Mesenchymal stem cell (in vitro differentiated cells and primary cell): ENCODE data around the gene USE1.

Experiments used
- DNase-seq: peaks from one replicate; pipeline ENCODE4 v3.0.0-alpha.2; 2013
- H2AFZ ChIP-seq: one replicate; pipeline ENCODE4 v1.6.1; 2013; ENCODE audit warnings: low read depth, mild to moderate bottlenecking, control low read depth, inconsistent platforms, low read length, moderate library complexity
- H2AK5ac ChIP-seq: 2 replicates; pipeline ENCODE4 v1.6.1; 2013; ENCODE audit warnings: low read length, moderate library complexity, mild to moderate bottlenecking, inconsistent platforms; ENCODE audit not compliant: severe bottlenecking
- H2BK120ac ChIP-seq: one replicate; pipeline ENCODE4 v1.6.1; 2013; ENCODE audit warnings: low read depth, mild to moderate bottlenecking, inconsistent platforms, low read length, moderate library complexity
- H2BK12ac ChIP-seq, 2 experiments: one replicate each; pipeline ENCODE4 v1.6.1; 2013; ENCODE audit warnings: inconsistent platforms in 2 of 2, low read length in 2 of 2, mild to moderate bottlenecking in 2 of 2, moderate library complexity in 2 of 2, control low read depth in 1 of 2
- H2BK15ac ChIP-seq: one replicate; pipeline ENCODE4 v1.6.1; 2013; ENCODE audit warnings: mild to moderate bottlenecking, low read depth, inconsistent platforms; ENCODE audit not compliant: poor library complexity, severe bottlenecking
- H2BK5ac ChIP-seq: 2 replicates; pipeline ENCODE4 v1.6.1; 2013; ENCODE audit warnings: low read depth, mild to moderate bottlenecking, low read length, control low read depth, inconsistent platforms; ENCODE audit not compliant: poor library complexity, severe bottlenecking
- H3K14ac ChIP-seq, 2 experiments: one replicate each; pipeline ENCODE4 v1.6.1; 2013; ENCODE audit warnings: inconsistent platforms in 2 of 2, low read length in 2 of 2, control low read depth in 1 of 2, mild to moderate bottlenecking in 1 of 2, moderate library complexity in 1 of 2
- H3K18ac ChIP-seq, 2 experiments: one replicate each; pipeline ENCODE4 v1.6.1; 2013; ENCODE audit warnings: inconsistent platforms in 2 of 2, low read length in 2 of 2, control low read depth in 1 of 2, low read depth in 1 of 2, mild to moderate bottlenecking in 1 of 2
- H3K23ac ChIP-seq, 2 experiments: one replicate each; pipeline ENCODE4 v1.6.1; 2013; ENCODE audit warnings: inconsistent platforms in 2 of 2, low read length in 2 of 2, mild to moderate bottlenecking in 2 of 2, moderate library complexity in 2 of 2, control low read depth in 1 of 2
- H3K27ac ChIP-seq: 2 replicates; pipeline ENCODE4 v1.5.1; 2013; ENCODE audit warnings: mild to moderate bottlenecking, moderate library complexity, low read length, control low read depth, inconsistent platforms; ENCODE audit not compliant: poor library complexity, severe bottlenecking
- H3K27me3 ChIP-seq, 2 experiments: 2 replicates each; pipeline versions ENCODE4 v1.6.1 to v1.7.0; 2013; ENCODE audit warnings: low read length in 2 of 2, mild to moderate bottlenecking in 2 of 2, moderate library complexity in 2 of 2, control low read depth in 1 of 2, inconsistent platforms in 1 of 2; ENCODE audit not compliant: control insufficient read depth in 1 of 2, insufficient read depth in 1 of 2
- H3K36me3 ChIP-seq, 2 experiments: 2 replicates each; pipeline versions ENCODE4 v1.6.1 to v1.7.0; 2013; ENCODE audit warnings: low read length in 2 of 2, control low read depth in 1 of 2, inconsistent platforms in 1 of 2, low read depth in 1 of 2, mild to moderate bottlenecking in 1 of 2; ENCODE audit not compliant: insufficient read depth in 2 of 2, control insufficient read depth in 1 of 2
- H3K4ac ChIP-seq, 2 experiments: one replicate each; pipeline ENCODE4 v1.6.1; 2013; ENCODE audit warnings: inconsistent platforms in 2 of 2, low read length in 2 of 2, mild to moderate bottlenecking in 2 of 2, moderate library complexity in 2 of 2, control low read depth in 1 of 2, low read depth in 1 of 2
- H3K4me1 ChIP-seq: 2 replicates; pipeline ENCODE4 v1.6.1; 2013; ENCODE audit warnings: low read depth, low read length, control low read depth; ENCODE audit not compliant: control insufficient read depth, insufficient read depth
- H3K4me2 ChIP-seq: 2 replicates; pipeline ENCODE4 v1.6.1; 2013; ENCODE audit warnings: low read length, mild to moderate bottlenecking, inconsistent platforms; ENCODE audit not compliant: poor library complexity, severe bottlenecking
- H3K4me3 ChIP-seq, 2 experiments: 2 replicates each; pipeline versions ENCODE4 v1.5.1 to v1.7.0; 2013; ENCODE audit warnings: low read length in 2 of 2, mild to moderate bottlenecking in 2 of 2, control low read depth in 1 of 2, low read depth in 1 of 2; ENCODE audit not compliant: insufficient read depth in 1 of 2
- H3K79me1 ChIP-seq: replicated peaks from 2 replicates; pipeline ENCODE4 v1.6.1; 2013; ENCODE audit warnings: mild to moderate bottlenecking, control low read depth, low read length, inconsistent platforms; ENCODE audit not compliant: poor library complexity, severe bottlenecking
- H3K9ac ChIP-seq: 2 replicates; pipeline ENCODE4 v1.7.0; 2013; ENCODE audit warnings: mild to moderate bottlenecking, low read length, moderate library complexity
- H3K9me3 ChIP-seq: 2 replicates; pipeline ENCODE4 v1.7.0; 2013; ENCODE audit warnings: mild to moderate bottlenecking, low read length; ENCODE audit not compliant: control insufficient read depth
- H4K8ac ChIP-seq: one replicate; pipeline ENCODE4 v1.6.1; 2013; ENCODE audit warnings: inconsistent platforms, mild to moderate bottlenecking, low read length, moderate library complexity
- H4K91ac ChIP-seq: one replicate; pipeline ENCODE4 v1.6.1; 2013; ENCODE audit warnings: mild to moderate bottlenecking, low read length, inconsistent platforms
- WGBS: methylation state at CpG from one replicate; pipeline ENCODE4 v1.1.7; 2013; ENCODE audit warnings: mixed read lengths; 5-methylcytosine and 5-hydroxymethylcytosine counted together

USE1 gene

GRCh38 chr19:17232258-17232657 lies 17.1 kb downstream of the USE1 start:
- no peak overlapping the region for H2AFZ ChIP-seq
- no peak overlapping the region for H3K9ac ChIP-seq
- no peak overlapping the region for H3K18ac ChIP-seq
- H2BK12ac ChIP-seq: no peak overlapping the region
- peaks cover 23% of the 10 kb centered on the region for H3K79me1 ChIP-seq
- H2BK15ac ChIP-seq: no peak overlapping the region
- H4K91ac ChIP-seq: no peak overlapping the region
- no peaks in the 10 kb centered on the region for H3K9me3 ChIP-seq
- no peak overlapping the region for H3K27ac ChIP-seq
- no peak overlapping the region for H3K4ac ChIP-seq
- H2BK120ac ChIP-seq: no peak overlapping the region
- peaks cover 38 to 70% of the 10 kb centered on the region in 2 experiments for H3K36me3 ChIP-seq
- no peak overlapping the region for H3K23ac ChIP-seq
- H3K4me1 ChIP-seq: peaks cover 31% of the 10 kb centered on the region
- no peak overlapping the region for H3K4me2 ChIP-seq
- H3K4me3 ChIP-seq: no peak overlapping the region
- no peak overlapping the region for H2AK5ac ChIP-seq
- no peak for DNase-seq
- H3K14ac ChIP-seq: no peak overlapping the region
- no peak overlapping the region for H4K8ac ChIP-seq
- 99% methylated on average over 25 of the region's 25 CpGs for WGBS
- no peaks in the 10 kb centered on the region for H3K27me3 ChIP-seq
- H2BK5ac ChIP-seq: no peak overlapping the region

DNA sequence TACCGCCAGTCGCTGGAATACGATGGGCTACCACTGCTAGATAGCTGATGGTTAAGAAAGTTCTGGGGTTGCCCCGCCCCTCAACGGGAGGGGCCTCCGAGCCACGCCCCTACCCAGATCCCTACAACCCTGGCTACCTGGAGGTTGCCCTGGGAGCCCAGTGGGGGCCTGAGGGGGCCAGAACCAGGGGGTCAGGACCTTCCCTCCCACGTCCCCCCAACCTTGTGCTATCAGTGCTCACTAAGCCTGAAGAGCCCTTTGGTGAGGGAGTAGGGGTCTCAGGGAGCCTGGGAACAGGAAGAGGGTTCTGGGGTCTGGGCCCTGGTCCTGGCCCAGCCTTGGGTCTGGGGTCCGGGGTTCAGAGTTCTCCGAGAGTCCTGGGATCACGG lies 19.7 kb downstream of the USE1 start:
- Histone ChIP-seq H2BK5ac (no peak overlapping the region), H3K27ac (peak overlapping the region; percentile 68), H4K8ac (peak overlapping the region; percentile 92), H3K9me3 (no peaks in the 10 kb centered on the region), H3K23ac (peak overlapping the region in 1 of 2 experiments; percentile 75), H3K36me3 (peaks cover 35 to 62% of the 10 kb centered on the region in 2 experiments), H3K27me3 (no peaks in the 10 kb centered on the region), H2AK5ac (peak overlapping the region; percentile 90), H2AFZ (no peak overlapping the region), H2BK15ac (peak overlapping the region; percentile 55), H3K18ac (peak overlapping the region; percentile 40 to 96), H3K79me1 (peaks cover 20% of the 10 kb centered on the region), H2BK12ac (peak overlapping the region in 1 of 2 experiments; percentile 37), H2BK120ac (no peak overlapping the region), H3K9ac (peak overlapping the region; percentile 60), H3K14ac (peak overlapping the region in 1 of 2 experiments; percentile 35), H3K4ac (peak overlapping the region; percentile 21 to 28), H3K4me1 (peaks cover 24% of the 10 kb centered on the region), H4K91ac (peak overlapping the region; percentile 92), H3K4me3 (peak overlapping the region; percentile 68 to 74), H3K4me2 (peak overlapping the region; percentile 92)
- peak; percentile 67 for DNase-seq
- 13% methylated on average over 9 of the region's 11 CpGs for WGBS

DNA sequence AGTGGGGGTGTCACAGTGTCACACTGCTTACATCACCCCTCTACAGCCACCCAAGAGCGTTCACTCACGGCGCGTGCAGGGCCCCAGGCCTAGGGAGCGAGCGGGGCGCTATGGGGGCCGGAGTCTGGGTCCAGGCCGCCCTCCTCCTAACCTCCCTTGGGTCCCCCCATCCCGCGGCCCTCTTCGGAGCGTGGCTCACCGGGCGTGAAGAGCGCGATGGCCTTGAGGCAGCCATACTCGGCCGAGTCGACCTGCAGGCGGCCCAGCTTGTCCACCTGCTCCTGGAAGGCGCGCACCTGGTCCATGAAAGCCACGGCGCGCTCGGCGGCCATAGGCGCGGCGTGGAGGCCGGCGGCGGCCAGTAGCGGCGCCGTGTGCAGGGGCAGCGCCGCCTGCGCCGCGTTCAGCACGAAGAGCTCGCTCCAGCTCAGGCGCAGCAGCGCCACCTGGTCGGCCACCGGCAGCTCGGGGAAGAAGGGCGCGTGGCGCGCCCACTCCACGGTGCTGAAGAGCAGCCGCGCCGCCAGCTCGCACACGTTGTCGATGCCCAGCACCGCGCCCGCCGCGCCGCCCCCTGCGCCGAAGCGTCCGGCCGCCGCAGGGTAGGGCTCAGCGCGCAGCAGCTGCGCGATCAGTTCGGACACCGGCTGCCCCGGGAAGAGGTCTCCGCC lies 20.3 kb downstream of the USE1 start:
- Histone ChIP-seq H4K91ac (peak overlapping the region; percentile 92), H3K9ac (peak overlapping the region; percentile 60), H3K14ac (peak overlapping the region in 1 of 2 experiments; percentile 90), H3K4ac (peak overlapping the region; percentile 21 to 28), H3K4me3 (peak overlapping the region; percentile 68 to 74), H2AK5ac (peak overlapping the region; percentile 90), H3K18ac (peak overlapping the region; percentile 40 to 96), H3K27me3 (no peaks in the 10 kb centered on the region), H3K23ac (peak overlapping the region in 1 of 2 experiments; percentile 77), H3K9me3 (no peaks in the 10 kb centered on the region), H2BK5ac (no peak overlapping the region), H2BK15ac (peak overlapping the region; percentile 83), H3K4me1 (peaks cover 26% of the 10 kb centered on the region), H2BK12ac (peak overlapping the region in 1 of 2 experiments; percentile 87), H3K79me1 (peaks cover 22% of the 10 kb centered on the region), H2BK120ac (peak overlapping the region; percentile 54), H3K27ac (peak overlapping the region; percentile 68), H4K8ac (peak overlapping the region; percentile 92), H3K36me3 (peaks cover 31 to 62% of the 10 kb centered on the region in 2 experiments), H2AFZ (no peak overlapping the region), H3K4me2 (peak overlapping the region; percentile 92)
- 3% methylated on average over 63 of the region's 80 CpGs for WGBS
- DNase-seq: peak; percentile 79

DNA sequence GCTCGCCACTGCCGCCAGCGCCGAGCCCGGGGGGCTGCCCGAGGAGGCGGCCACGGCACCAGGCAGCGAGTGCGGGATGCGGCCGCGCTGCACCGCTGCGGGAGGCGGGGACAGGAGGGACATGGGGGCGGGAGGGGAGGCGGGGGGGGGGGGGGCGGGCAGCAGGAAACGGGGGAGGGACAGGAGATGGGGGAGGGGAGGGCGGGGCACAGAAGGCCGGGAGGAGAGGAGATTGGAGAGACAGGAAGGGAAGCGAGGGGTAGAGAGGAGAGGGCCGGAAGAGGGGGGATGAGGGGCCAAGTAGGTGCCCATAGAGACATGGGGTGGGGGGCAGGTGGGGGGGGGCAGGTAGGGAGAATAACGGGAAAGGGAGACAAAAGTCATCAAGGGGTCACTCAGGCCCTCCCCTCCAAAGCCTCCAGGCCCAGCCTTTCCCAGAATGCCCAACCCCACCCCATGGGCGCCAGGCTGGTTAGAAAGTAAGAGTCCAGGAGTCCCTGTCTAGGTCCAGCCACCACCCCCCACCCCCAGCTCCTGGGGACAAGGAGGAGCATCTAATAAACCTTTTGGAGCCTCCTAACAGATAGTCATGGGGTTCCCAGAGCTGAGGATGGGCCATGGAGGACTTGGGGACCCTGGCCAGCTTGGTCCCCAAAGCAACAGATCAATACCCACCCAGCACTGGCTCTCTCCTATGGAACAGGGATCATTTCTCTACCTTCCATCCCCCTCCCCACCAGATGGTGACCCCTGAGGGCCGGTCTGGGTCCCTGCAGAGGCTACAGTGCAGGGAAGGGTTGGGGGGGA lies 21.0 kb downstream of the USE1 start:
- DNase-seq: no peak
- H3K14ac ChIP-seq: peak overlapping the region in 1 of 2 experiments; percentile 90
- peaks cover 28 to 60% of the 10 kb centered on the region in 2 experiments for H3K36me3 ChIP-seq
- peaks cover 30% of the 10 kb centered on the region for H3K4me1 ChIP-seq
- peak overlapping the region; percentile 28 to 56 for H3K4ac ChIP-seq
- peak overlapping the region in 1 of 2 experiments; percentile 77 for H3K23ac ChIP-seq
- H4K8ac ChIP-seq: peak overlapping the region; percentile 92
- H3K18ac ChIP-seq: peak overlapping the region; percentile 57 to 96
- peak overlapping the region; percentile 92 for H3K4me2 ChIP-seq
- H2BK15ac ChIP-seq: peak overlapping the region; percentile 78
- no peaks in the 10 kb centered on the region for H3K9me3 ChIP-seq
- H3K79me1 ChIP-seq: peaks cover 17% of the 10 kb centered on the region
- WGBS: 10% methylated on average over 7 of the region's 27 CpGs
- peak overlapping the region; percentile 65 for H3K27ac ChIP-seq
- peak overlapping the region; percentile 56 for H2AK5ac ChIP-seq
- no peak overlapping the region for H2AFZ ChIP-seq
- H3K4me3 ChIP-seq: peak overlapping the region; percentile 68 to 74
- peak overlapping the region in 1 of 2 experiments; percentile 87 for H2BK12ac ChIP-seq
- H2BK5ac ChIP-seq: no peak overlapping the region
- H3K9ac ChIP-seq: no peak overlapping the region
- no peaks in the 10 kb centered on the region for H3K27me3 ChIP-seq
- peak overlapping the region; percentile 82 for H2BK120ac ChIP-seq
- peak overlapping the region; percentile 70 for H4K91ac ChIP-seq
